ENCODE results near the gene SETD2.
"Not testable (repeated sequence)": the region's sequence is repeated elsewhere in the genome, so short reads cannot be mapped to it uniquely, and the experiment has no call there.

Gene SETD2

GRCh38 chr3:47181685-47182084 lies 17.8 kb upstream of the SETD2 start:
- not testable (repeated sequence) for H3K4me1 ChIP-seq (ENCODE audit: control insufficient read depth in 1 of 2, insufficient read depth in 2 of 2, low read length in 2 of 2); H3K9ac ChIP-seq (ENCODE audit: low read depth in 1 of 2, low read length in 2 of 2); H3K4me3 ChIP-seq (ENCODE audit: low read depth in 1 of 2, low read length in 2 of 2); H3K27me3 ChIP-seq (ENCODE audit: control insufficient read depth in 1 of 2, insufficient read depth in 2 of 2, low read length in 2 of 2); H3K9me3 ChIP-seq (ENCODE audit: control insufficient read depth in 1 of 2, low read length in 2 of 2); H3K27ac ChIP-seq (ENCODE audit: low read depth, low read length); H3K36me3 ChIP-seq (ENCODE audit: control insufficient read depth in 1 of 2, insufficient read depth in 2 of 2, low read length in 2 of 2)

DNA sequence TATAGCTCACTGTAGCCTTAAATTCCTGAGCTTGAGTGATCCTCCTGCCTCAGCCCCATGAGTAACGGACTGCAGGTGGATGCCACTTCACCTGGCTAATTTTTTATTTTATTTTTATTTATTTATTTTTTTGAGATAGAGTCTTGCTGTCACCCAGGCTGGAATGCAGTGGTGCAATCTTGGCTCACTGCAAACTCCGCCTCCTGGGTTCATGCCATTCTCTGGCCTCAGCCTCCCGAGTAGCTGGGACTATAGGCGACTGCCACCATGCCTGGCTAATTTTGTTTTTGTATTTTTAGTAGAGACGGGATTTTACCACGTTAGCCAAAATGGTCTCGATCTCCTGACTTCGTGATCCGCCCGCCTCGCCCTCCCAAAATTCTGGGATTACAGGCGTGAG lies 16.1 kb upstream of the SETD2 start:
- not testable (repeated sequence) for H3K4me3 ChIP-seq (ENCODE audit: low read depth in 1 of 2, low read length in 2 of 2); H3K4me1 ChIP-seq (ENCODE audit: control insufficient read depth in 1 of 2, insufficient read depth in 2 of 2, low read length in 2 of 2); H3K27me3 ChIP-seq (ENCODE audit: control insufficient read depth in 1 of 2, insufficient read depth in 2 of 2, low read length in 2 of 2); H3K9me3 ChIP-seq (ENCODE audit: control insufficient read depth in 1 of 2, low read length in 2 of 2); H3K9ac ChIP-seq (ENCODE audit: low read depth in 1 of 2, low read length in 2 of 2); H3K36me3 ChIP-seq (ENCODE audit: control insufficient read depth in 1 of 2, insufficient read depth in 2 of 2, low read length in 2 of 2); H3K27ac ChIP-seq (ENCODE audit: low read depth, low read length)

DNA sequence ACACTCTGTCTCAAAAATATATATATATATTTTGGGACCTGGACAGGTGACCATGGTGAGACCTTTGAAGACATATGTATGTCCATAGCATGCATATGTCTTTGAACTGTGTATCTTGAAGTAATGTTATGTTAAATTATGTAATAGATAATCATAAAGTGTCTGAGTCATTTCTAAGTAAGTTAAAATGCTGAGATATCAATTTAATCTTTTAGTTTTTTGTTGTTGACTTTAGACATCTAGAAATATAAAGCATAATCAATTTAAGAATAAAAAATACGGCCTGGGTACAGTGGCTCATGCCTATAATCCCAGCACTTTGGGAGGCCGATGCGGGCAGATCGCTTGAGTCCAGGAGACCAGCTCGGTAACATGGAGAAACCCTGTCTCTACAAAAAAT lies 12.7 kb upstream of the SETD2 start:
- Histone ChIP-seq H3K27ac (ENCODE audit: low read depth, low read length) (no peak overlapping the region), H3K27me3 (ENCODE audit: control insufficient read depth in 1 of 2, insufficient read depth in 2 of 2, low read length in 2 of 2) (no peaks in the 10 kb centered on the region), H3K4me1 (ENCODE audit: control insufficient read depth in 1 of 2, insufficient read depth in 2 of 2, low read length in 2 of 2) (no peaks in the 10 kb centered on the region), H3K9ac (ENCODE audit: low read depth in 1 of 2, low read length in 2 of 2) (no peak overlapping the region), H3K4me3 (ENCODE audit: low read depth in 1 of 2, low read length in 2 of 2) (no peak overlapping the region), H3K36me3 (ENCODE audit: control insufficient read depth in 1 of 2, insufficient read depth in 2 of 2, low read length in 2 of 2) (peaks cover 0 to 8% of the 10 kb centered on the region in 2 donors), H3K9me3 (ENCODE audit: control insufficient read depth in 1 of 2, low read length in 2 of 2) (no peaks in the 10 kb centered on the region)

- Histone ChIP-seq H3K27me3 (ENCODE audit: control insufficient read depth in 1 of 2, insufficient read depth in 2 of 2, low read length in 2 of 2) (no peaks in the 10 kb centered on the region), H3K36me3 (ENCODE audit: control insufficient read depth in 1 of 2, insufficient read depth in 2 of 2, low read length in 2 of 2) (peaks cover 0 to 4% of the 10 kb centered on the region in 2 donors), H3K9me3 (ENCODE audit: control insufficient read depth in 1 of 2, low read length in 2 of 2) (no peaks in the 10 kb centered on the region), H3K9ac (ENCODE audit: low read depth in 1 of 2, low read length in 2 of 2) (peak overlapping the region; percentile 74 to 90), H3K27ac (ENCODE audit: low read depth, low read length) (peak overlapping the region; percentile 92), H3K4me3 (ENCODE audit: low read depth in 1 of 2, low read length in 2 of 2) (peak overlapping the region; percentile 89 to 95), H3K4me1 (ENCODE audit: control insufficient read depth in 1 of 2, insufficient read depth in 2 of 2, low read length in 2 of 2) (peaks cover 39 to 50% of the 10 kb centered on the region in 2 donors)
Observed at GRCh38 chr3:47163169-47164006, 525 bp downstream of the SETD2 start.

- peak overlapping the region; percentile 74 to 90 for H3K9ac ChIP-seq (ENCODE audit: low read depth in 1 of 2, low read length in 2 of 2)
- H3K9me3 ChIP-seq (ENCODE audit: control insufficient read depth in 1 of 2, low read length in 2 of 2), result no peaks in the 10 kb centered on the region
- peak overlapping the region; percentile 92 for H3K27ac ChIP-seq (ENCODE audit: low read depth, low read length)
- no peaks in the 10 kb centered on the region for H3K27me3 ChIP-seq (ENCODE audit: control insufficient read depth in 1 of 2, insufficient read depth in 2 of 2, low read length in 2 of 2)
- H3K4me3 ChIP-seq (ENCODE audit: low read depth in 1 of 2, low read length in 2 of 2), result peak overlapping the region; percentile 89 to 95
- peaks cover 45 to 50% of the 10 kb centered on the region in 2 donors for H3K4me1 ChIP-seq (ENCODE audit: control insufficient read depth in 1 of 2, insufficient read depth in 2 of 2, low read length in 2 of 2)
- peaks cover 0 to 4% of the 10 kb centered on the region in 2 donors for H3K36me3 ChIP-seq (ENCODE audit: control insufficient read depth in 1 of 2, insufficient read depth in 2 of 2, low read length in 2 of 2)
Observed at GRCh38 chr3:47162697-47163168, 1.2 kb downstream of the SETD2 start.

DNA sequence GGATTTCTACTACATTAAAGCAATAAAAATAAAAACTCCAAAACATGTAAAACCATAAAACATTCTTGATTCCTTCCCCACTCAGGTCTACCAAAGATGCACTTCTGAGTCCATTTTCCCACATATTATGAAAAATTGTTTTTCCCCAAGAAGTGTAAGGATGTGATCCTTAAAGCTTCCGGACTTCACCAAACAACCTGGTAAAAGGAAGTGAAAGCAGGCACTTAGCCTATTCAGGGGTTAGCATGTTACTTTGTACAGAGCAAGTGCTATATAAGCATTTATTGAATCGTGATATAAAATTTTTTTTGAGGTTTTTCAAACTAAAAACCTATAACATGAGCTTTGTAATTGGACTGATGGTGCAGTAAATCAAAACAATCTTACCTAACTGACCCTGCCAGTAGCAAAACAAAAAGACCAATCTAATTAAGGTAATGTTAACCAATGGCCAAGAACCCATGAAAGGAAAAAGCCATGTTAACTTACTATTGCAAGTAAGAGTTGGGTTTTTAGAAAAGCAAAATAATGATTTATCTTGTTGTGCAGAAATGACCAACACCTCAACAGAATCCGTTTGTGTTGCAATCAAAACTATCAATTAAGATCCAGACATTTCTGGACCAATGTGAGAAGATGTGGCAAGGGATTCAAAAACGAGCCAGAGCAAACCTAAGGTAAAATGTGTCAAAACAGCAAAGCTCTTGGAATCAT lies 1.8 kb downstream of the SETD2 start:
- H3K27ac ChIP-seq (ENCODE audit: low read depth, low read length), result no peak overlapping the region
- H3K27me3 ChIP-seq (ENCODE audit: control insufficient read depth in 1 of 2, insufficient read depth in 2 of 2, low read length in 2 of 2), result no peaks in the 10 kb centered on the region
- peaks cover 0 to 4% of the 10 kb centered on the region in 2 donors for H3K36me3 ChIP-seq (ENCODE audit: control insufficient read depth in 1 of 2, insufficient read depth in 2 of 2, low read length in 2 of 2)
- H3K9me3 ChIP-seq (ENCODE audit: control insufficient read depth in 1 of 2, low read length in 2 of 2), result no peaks in the 10 kb centered on the region
- peaks cover 45 to 50% of the 10 kb centered on the region in 2 donors for H3K4me1 ChIP-seq (ENCODE audit: control insufficient read depth in 1 of 2, insufficient read depth in 2 of 2, low read length in 2 of 2)
- H3K9ac ChIP-seq (ENCODE audit: low read depth in 1 of 2, low read length in 2 of 2), result peak overlapping the region; percentile 74 to 90
- peak overlapping the region; percentile 89 to 95 for H3K4me3 ChIP-seq (ENCODE audit: low read depth in 1 of 2, low read length in 2 of 2)

- no peak overlapping the region for H3K27ac ChIP-seq (ENCODE audit: low read depth, low read length)
- H3K9me3 ChIP-seq (ENCODE audit: control insufficient read depth in 1 of 2, low read length in 2 of 2), result no peaks in the 10 kb centered on the region
- peaks cover 0 to 4% of the 10 kb centered on the region in 2 donors for H3K36me3 ChIP-seq (ENCODE audit: control insufficient read depth in 1 of 2, insufficient read depth in 2 of 2, low read length in 2 of 2)
- H3K27me3 ChIP-seq (ENCODE audit: control insufficient read depth in 1 of 2, insufficient read depth in 2 of 2, low read length in 2 of 2), result no peaks in the 10 kb centered on the region
- peak overlapping the region in 1 of 2 donors; percentile 15 for H3K4me3 ChIP-seq (ENCODE audit: low read depth in 1 of 2, low read length in 2 of 2)
- no peak overlapping the region for H3K9ac ChIP-seq (ENCODE audit: low read depth in 1 of 2, low read length in 2 of 2)
- peaks cover 40 to 42% of the 10 kb centered on the region in 2 donors for H3K4me1 ChIP-seq (ENCODE audit: control insufficient read depth in 1 of 2, insufficient read depth in 2 of 2, low read length in 2 of 2)
Observed at GRCh38 chr3:47159820-47160219, 4.1 kb downstream of the SETD2 start.

- peaks cover 40 to 42% of the 10 kb centered on the region in 2 donors for H3K4me1 ChIP-seq (ENCODE audit: control insufficient read depth in 1 of 2, insufficient read depth in 2 of 2, low read length in 2 of 2)
- H3K9me3 ChIP-seq (ENCODE audit: control insufficient read depth in 1 of 2, low read length in 2 of 2), result no peaks in the 10 kb centered on the region
- H3K9ac ChIP-seq (ENCODE audit: low read depth in 1 of 2, low read length in 2 of 2), result no peak overlapping the region
- H3K27ac ChIP-seq (ENCODE audit: low read depth, low read length), result no peak overlapping the region
- H3K4me3 ChIP-seq (ENCODE audit: low read depth in 1 of 2, low read length in 2 of 2), result no peak overlapping the region
- peaks cover 0 to 4% of the 10 kb centered on the region in 2 donors for H3K36me3 ChIP-seq (ENCODE audit: control insufficient read depth in 1 of 2, insufficient read depth in 2 of 2, low read length in 2 of 2)
- H3K27me3 ChIP-seq (ENCODE audit: control insufficient read depth in 1 of 2, insufficient read depth in 2 of 2, low read length in 2 of 2), result no peaks in the 10 kb centered on the region
Observed at GRCh38 chr3:47158208-47158607, 5.7 kb downstream of the SETD2 start.

GRCh38 chr3:47156396-47156795 lies 7.5 kb downstream of the SETD2 start:
- no peak overlapping the region for H3K27ac ChIP-seq (ENCODE audit: low read depth, low read length)
- H3K4me3 ChIP-seq (ENCODE audit: low read depth in 1 of 2, low read length in 2 of 2), result no peak overlapping the region
- peaks cover 29% of the 10 kb centered on the region in 2 donors for H3K4me1 ChIP-seq (ENCODE audit: control insufficient read depth in 1 of 2, insufficient read depth in 2 of 2, low read length in 2 of 2)
- H3K9me3 ChIP-seq (ENCODE audit: control insufficient read depth in 1 of 2, low read length in 2 of 2), result no peaks in the 10 kb centered on the region
- H3K27me3 ChIP-seq (ENCODE audit: control insufficient read depth in 1 of 2, insufficient read depth in 2 of 2, low read length in 2 of 2), result no peaks in the 10 kb centered on the region
- no peak overlapping the region for H3K9ac ChIP-seq (ENCODE audit: low read depth in 1 of 2, low read length in 2 of 2)
- peaks cover 0 to 4% of the 10 kb centered on the region in 2 donors for H3K36me3 ChIP-seq (ENCODE audit: control insufficient read depth in 1 of 2, insufficient read depth in 2 of 2, low read length in 2 of 2)

- Histone ChIP-seq H3K36me3 (ENCODE audit: control insufficient read depth in 1 of 2, insufficient read depth in 2 of 2, low read length in 2 of 2) (no peaks in the 10 kb centered on the region), H3K27ac (ENCODE audit: low read depth, low read length) (no peak overlapping the region), H3K9ac (ENCODE audit: low read depth in 1 of 2, low read length in 2 of 2) (no peak overlapping the region), H3K9me3 (ENCODE audit: control insufficient read depth in 1 of 2, low read length in 2 of 2) (no peaks in the 10 kb centered on the region), H3K4me1 (ENCODE audit: control insufficient read depth in 1 of 2, insufficient read depth in 2 of 2, low read length in 2 of 2) (peaks cover 5% of the 10 kb centered on the region in 2 donors), H3K4me3 (ENCODE audit: low read depth in 1 of 2, low read length in 2 of 2) (no peak overlapping the region), H3K27me3 (ENCODE audit: control insufficient read depth in 1 of 2, insufficient read depth in 2 of 2, low read length in 2 of 2) (no peaks in the 10 kb centered on the region)
Observed at GRCh38 chr3:47152578-47152977, 11.3 kb downstream of the SETD2 start.

All from duodenal mucosa (tissue), 2 donors.